Neural cell (in vitro differentiated cells): ENCODE results near the gene MAPK10. TPM values are rescaled to one million over a fixed set of nuclear protein-coding genes. Genes with fewer than 3 reads are reported as not detected.

Experiments used
- H2AFZ ChIP-seq: fragments of 200-600, 300-800 bp; sonication (generic), shearing (Covaris generic); 2 replicates; pipeline ENCODE4 v1.6.0; 2014; ENCODE audit warnings: low read depth, mild to moderate bottlenecking, antibody characterized with exemption, low read length, moderate library complexity
- H3F3A ChIP-seq: fragments of 200-600 bp; shearing (Covaris generic); 2 replicates; pipeline ENCODE4 v1.6.1; 2016; ENCODE audit warnings: mild to moderate bottlenecking, moderate library complexity, mixed read lengths, antibody characterized with exemption, low read length; ENCODE audit not compliant: insufficient read depth, poor library complexity, severe bottlenecking
- H3K27ac ChIP-seq: fragments of 200-600, 300-800 bp; sonication (generic), shearing (Covaris generic); 2 replicates; pipeline ENCODE4 v1.5.1; 2014; ENCODE audit warnings: mild to moderate bottlenecking, low read length, moderate library complexity
- H3K27me3 ChIP-seq: fragments of 300-800, 200-600 bp; sonication (generic), shearing (Covaris generic); 2 replicates; pipeline ENCODE4 v1.6.0; 2014; ENCODE audit warnings: mild to moderate bottlenecking, low read depth, low read length, moderate library complexity; ENCODE audit not compliant: insufficient read depth
- H3K36me3 ChIP-seq: fragments of 300-800, 200-600 bp; sonication (generic), shearing (Covaris generic); 2 replicates; pipeline ENCODE4 v1.5.1; 2014; ENCODE audit warnings: mild to moderate bottlenecking, antibody characterized with exemption, low read length, moderate library complexity; ENCODE audit not compliant: insufficient read depth
- H3K4me2 ChIP-seq: fragments of 300-800, 200-600 bp; sonication (generic), shearing (Covaris generic); 2 replicates; pipeline ENCODE4 v1.6.0; 2014; ENCODE audit warnings: mild to moderate bottlenecking, low read length
- H3K4me3 ChIP-seq: fragments of 300-800, 200-600 bp; sonication (generic), shearing (Covaris generic); 2 replicates; pipeline ENCODE4 v1.5.1; 2014; ENCODE audit warnings: mild to moderate bottlenecking, low read length, moderate library complexity
- H3K79me2 ChIP-seq: fragments of 200-600 bp; shearing (Covaris generic); replicated peaks from 2 replicates; pipeline ENCODE4 v1.6.0; 2014; ENCODE audit warnings: mild to moderate bottlenecking, low read length, moderate library complexity; ENCODE audit not compliant: insufficient read depth
- H3K9ac ChIP-seq: fragments of 300-800, 200-600 bp; sonication (generic), shearing (Covaris generic); 2 replicates; pipeline ENCODE4 v1.6.1; 2016; ENCODE audit warnings: mild to moderate bottlenecking, low read length, mixed read lengths
- H3K9me2 ChIP-seq: fragments of 200-600 bp; shearing (Covaris generic); 2 replicates; pipeline ENCODE4 v1.6.1; 2016; ENCODE audit warnings: mild to moderate bottlenecking, low read length, mixed read lengths; ENCODE audit not compliant: insufficient read depth
- H3K9me3 ChIP-seq: fragments of 200-600, 300-800 bp; sonication (generic), shearing (Covaris generic); 2 replicates; pipeline ENCODE4 v1.6.1; 2016; ENCODE audit warnings: mild to moderate bottlenecking, mixed run types, low read length, moderate library complexity, mixed read lengths
- H4K20me1 ChIP-seq: fragments of 200-600 bp; shearing (Covaris generic); 2 replicates; pipeline ENCODE4 v1.6.1; 2016; ENCODE audit warnings: mild to moderate bottlenecking, mixed run types; ENCODE audit not compliant: insufficient read depth
- CTCF ChIP-seq: fragments of 450-650 bp; IDR thresholded peaks from 2 replicates; pipeline ENCODE4 v1.5.1; 2014; ENCODE audit warnings: antibody characterized with exemption, mild to moderate bottlenecking, moderate library complexity; ENCODE audit not compliant: poor library complexity, severe bottlenecking
- EP300 ChIP-seq: fragments of 450-650 bp; conservative IDR thresholded peaks from 2 replicates; pipeline ENCODE4 v1.6.1; 2014; ENCODE audit warnings: antibody characterized with exemption, mild to moderate bottlenecking, moderate library complexity; ENCODE audit not compliant: poor library complexity, severe bottlenecking
- EZH2 ChIP-seq: fragments of 200-600, 300-800 bp; shearing (Covaris generic), sonication (generic); IDR thresholded peaks from 2 replicates; pipeline ENCODE4 v1.6.1; 2014; ENCODE audit warnings: antibody characterized with exemption, low read length, borderline replicate concordance, mild to moderate bottlenecking; ENCODE audit not compliant: insufficient read depth, poor library complexity, severe bottlenecking
- MXI1 ChIP-seq: fragments of 450-650 bp; conservative IDR thresholded peaks from 2 replicates; pipeline ENCODE4 v1.6.1; 2014; ENCODE audit warnings: antibody characterized with exemption, mild to moderate bottlenecking; ENCODE audit not compliant: poor library complexity, severe bottlenecking
- POLR2AphosphoS5 ChIP-seq: IDR thresholded peaks from 2 replicates; pipeline ENCODE4 v1.6.1; 2012
- RAD21 ChIP-seq: fragments of 450-650 bp; conservative IDR thresholded peaks from 2 replicates; pipeline ENCODE4 v1.6.1; 2014; ENCODE audit warnings: antibody characterized with exemption, mild to moderate bottlenecking, moderate library complexity
- REST ChIP-seq: IDR thresholded peaks from 2 replicates; pipeline ENCODE4 v1.6.1; 2012; ENCODE audit warnings: borderline replicate concordance
- SMC3 ChIP-seq: fragments of 450-650 bp; conservative IDR thresholded peaks from 2 replicates; pipeline ENCODE4 v1.6.1; 2014; ENCODE audit warnings: antibody characterized with exemption, mild to moderate bottlenecking, moderate library complexity; ENCODE audit not compliant: poor library complexity
- TAF1 ChIP-seq: IDR thresholded peaks from 2 replicates; pipeline ENCODE4 v1.6.1; 2012; ENCODE audit warnings: low read depth
- polyA plus RNA-seq: library from polyadenylated mRNA; depleted of rRNA; stranded (reverse); fragments of >200 nt; gene quantifications from 2 replicates; pipeline ENCODE4 v1.2.3, GENCODE V29; 2014

The MAPK10 gene
- polyA plus RNA-seq, 1 donor from 2014 or later: 91.9 TPM

- Histone ChIP-seq H3K27ac (no peak overlapping the region), H3K36me3 (no peaks in the 10 kb centered on the region), H2AFZ (no peak overlapping the region), H3F3A (no peaks in the 10 kb centered on the region), H3K9me3 (no peaks in the 10 kb centered on the region), H3K9me2 (no peaks in the 10 kb centered on the region), H3K9ac (no peak overlapping the region), H3K27me3 (no peaks in the 10 kb centered on the region), H3K4me3 (no peak overlapping the region), H3K79me2 (peaks cover 13% of the 10 kb centered on the region), H3K4me2 (no peak overlapping the region), H4K20me1 (no peaks in the 10 kb centered on the region)
- TF ChIP-seq SMC3 (no peak), REST (no peak), RAD21 (no peak), EZH2 (no peak), EP300 (no peak), TAF1 (no peak), POLR2AphosphoS5 (no peak), CTCF (no peak), MXI1 (no peak)
Observed at GRCh38 chr4:86286726-86287125, 73.1 kb downstream of the MAPK10 start.

GRCh38 chr4:86283371-86283770, 76.5 kb downstream of the MAPK10 start:
- peaks cover 13% of the 10 kb centered on the region for H3K79me2 ChIP-seq
- H3K4me2 ChIP-seq: no peak overlapping the region
- H4K20me1 ChIP-seq: no peaks in the 10 kb centered on the region
- no peak overlapping the region for H3K27ac ChIP-seq
- no peaks in the 10 kb centered on the region for H3K27me3 ChIP-seq
- no peaks in the 10 kb centered on the region for H3K9me2 ChIP-seq
- no peak overlapping the region for H3K9ac ChIP-seq
- TF ChIP-seq MXI1 (no peak), SMC3 (no peak), REST (no peak), POLR2AphosphoS5 (no peak), TAF1 (no peak), EP300 (no peak), RAD21 (no peak), EZH2 (no peak), CTCF (no peak)
- no peak overlapping the region for H2AFZ ChIP-seq
- no peaks in the 10 kb centered on the region for H3F3A ChIP-seq
- H3K4me3 ChIP-seq: no peak overlapping the region
- no peaks in the 10 kb centered on the region for H3K9me3 ChIP-seq
- H3K36me3 ChIP-seq: no peaks in the 10 kb centered on the region
